Endothelial cell (in vitro differentiated cells): ENCODE data around the gene TLR6. TPM values are rescaled to one million over a fixed set of nuclear protein-coding genes. Genes with fewer than 3 reads are reported as not detected.
A peak's percentile ranks its signal among the peaks of the same experiment; 100 is the strongest.

Source experiments
- DNase-seq: peaks from one replicate; pipeline ENCODE4 v3.0.0; 2021; ENCODE audit warnings: low spot score
- H3K27ac Mint-ChIP-seq: one replicate; pipeline ENCODE4 v1.8.0; 2021; ENCODE audit warnings: mixed read lengths, inconsistent platforms; ENCODE audit not compliant: unreplicated experiment
- H3K27me3 Mint-ChIP-seq: one replicate; pipeline ENCODE4 v1.8.0; 2021; ENCODE audit warnings: mild to moderate bottlenecking, moderate library complexity, mixed read lengths, inconsistent platforms; ENCODE audit not compliant: unreplicated experiment
- H3K36me3 Mint-ChIP-seq: one replicate; pipeline ENCODE4 v1.8.0; 2021; ENCODE audit warnings: mild to moderate bottlenecking, low read depth, mixed read lengths, inconsistent platforms; ENCODE audit not compliant: unreplicated experiment
- H3K4me1 Mint-ChIP-seq: one replicate; pipeline ENCODE4 v1.8.0; 2021; ENCODE audit warnings: mild to moderate bottlenecking, mixed read lengths, inconsistent platforms; ENCODE audit not compliant: unreplicated experiment
- H3K4me3 Mint-ChIP-seq: one replicate; pipeline ENCODE4 v1.8.0; 2021; ENCODE audit warnings: mild to moderate bottlenecking, mixed read lengths, inconsistent platforms; ENCODE audit not compliant: unreplicated experiment
- H3K9me3 Mint-ChIP-seq: one replicate; pipeline ENCODE4 v1.8.0; 2021; ENCODE audit warnings: mixed read lengths, inconsistent platforms; ENCODE audit not compliant: unreplicated experiment
- total RNA-seq: library from RNA; stranded (reverse); fragmentation: NEBNext Ultra II Directional; extraction: Animal tissue kit (Norgen Biotek cat#: 25700); gene quantifications from one replicate; pipeline ENCODE4 v1.2.1, GENCODE V29; 2021; ENCODE audit not compliant: unreplicated experiment
- TF ChIP-seq, protein P1 (sequence below): fragments of 200-600 bp; sonication (generic); IDR thresholded peaks from one replicate; pipeline ENCODE4 v1.5.0; 2021; ENCODE audit warnings: antibody characterized with exemption; ENCODE audit not compliant: unreplicated experiment

Gene TLR6
- total RNA-seq, 1 donor from 2014 or later, result 0.85 TPM

DNA sequence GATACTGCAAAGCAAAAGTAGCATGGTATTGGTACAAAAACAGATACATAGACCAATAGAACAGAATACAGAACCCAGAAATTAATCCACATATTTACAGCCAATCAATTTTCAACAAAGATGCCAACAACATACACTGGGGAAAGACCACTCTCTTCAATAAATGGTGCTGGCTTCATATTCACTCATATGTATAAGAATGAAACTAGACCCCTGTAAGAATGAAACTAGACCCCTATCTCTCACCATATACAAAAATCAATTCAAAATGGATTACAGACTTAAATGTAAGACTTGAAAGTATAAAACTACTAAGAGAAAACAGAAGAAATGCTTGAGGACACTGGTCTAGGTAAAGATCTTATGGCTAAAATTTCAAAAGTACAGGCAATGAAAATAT is 19.3 kb downstream of the TLR6 start:
- H3K27me3 Mint-ChIP-seq, result peaks cover 3% of the 10 kb centered on the region
- H3K9me3 Mint-ChIP-seq, result peaks cover 4% of the 10 kb centered on the region
- no peak for DNase-seq
- no peaks in the 10 kb centered on the region for H3K36me3 Mint-ChIP-seq
- no peak overlapping the region for H3K27ac Mint-ChIP-seq
- TF ChIP-seq, protein P1, sequence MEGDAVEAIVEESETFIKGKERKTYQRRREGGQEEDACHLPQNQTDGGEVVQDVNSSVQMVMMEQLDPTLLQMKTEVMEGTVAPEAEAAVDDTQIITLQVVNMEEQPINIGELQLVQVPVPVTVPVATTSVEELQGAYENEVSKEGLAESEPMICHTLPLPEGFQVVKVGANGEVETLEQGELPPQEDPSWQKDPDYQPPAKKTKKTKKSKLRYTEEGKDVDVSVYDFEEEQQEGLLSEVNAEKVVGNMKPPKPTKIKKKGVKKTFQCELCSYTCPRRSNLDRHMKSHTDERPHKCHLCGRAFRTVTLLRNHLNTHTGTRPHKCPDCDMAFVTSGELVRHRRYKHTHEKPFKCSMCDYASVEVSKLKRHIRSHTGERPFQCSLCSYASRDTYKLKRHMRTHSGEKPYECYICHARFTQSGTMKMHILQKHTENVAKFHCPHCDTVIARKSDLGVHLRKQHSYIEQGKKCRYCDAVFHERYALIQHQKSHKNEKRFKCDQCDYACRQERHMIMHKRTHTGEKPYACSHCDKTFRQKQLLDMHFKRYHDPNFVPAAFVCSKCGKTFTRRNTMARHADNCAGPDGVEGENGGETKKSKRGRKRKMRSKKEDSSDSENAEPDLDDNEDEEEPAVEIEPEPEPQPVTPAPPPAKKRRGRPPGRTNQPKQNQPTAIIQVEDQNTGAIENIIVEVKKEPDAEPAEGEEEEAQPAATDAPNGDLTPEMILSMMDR, result no peak
- no peaks in the 10 kb centered on the region for H3K4me1 Mint-ChIP-seq
- H3K4me3 Mint-ChIP-seq, result no peak overlapping the region

DNA sequence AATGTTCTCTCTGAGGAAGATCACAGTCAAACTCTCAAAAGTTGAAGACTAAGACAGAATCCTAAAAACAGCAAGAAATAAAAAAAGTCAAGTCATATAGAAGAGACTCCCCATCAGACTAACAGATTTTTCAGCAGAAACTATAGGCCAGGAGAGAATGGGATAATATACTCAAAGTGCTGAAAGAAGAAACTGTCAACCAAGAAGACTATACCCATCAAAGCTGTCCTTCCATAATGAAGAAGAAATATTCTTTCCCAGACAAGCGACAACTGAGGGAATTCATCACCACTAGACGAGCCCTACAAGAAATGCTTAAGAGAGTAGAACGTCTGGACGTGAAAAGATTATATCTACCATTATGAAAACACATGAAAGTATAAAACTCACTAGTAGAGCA is 22.0 kb downstream of the TLR6 start:
- Mint-ChIP-seq H3K4me1 (no peaks in the 10 kb centered on the region), H3K9me3 (peaks cover 4% of the 10 kb centered on the region), H3K27ac (no peak overlapping the region), H3K36me3 (no peaks in the 10 kb centered on the region), H3K4me3 (no peak overlapping the region), H3K27me3 (peaks cover 3% of the 10 kb centered on the region)
- no peak for DNase-seq
- TF ChIP-seq, protein P1, result no peak

DNA sequence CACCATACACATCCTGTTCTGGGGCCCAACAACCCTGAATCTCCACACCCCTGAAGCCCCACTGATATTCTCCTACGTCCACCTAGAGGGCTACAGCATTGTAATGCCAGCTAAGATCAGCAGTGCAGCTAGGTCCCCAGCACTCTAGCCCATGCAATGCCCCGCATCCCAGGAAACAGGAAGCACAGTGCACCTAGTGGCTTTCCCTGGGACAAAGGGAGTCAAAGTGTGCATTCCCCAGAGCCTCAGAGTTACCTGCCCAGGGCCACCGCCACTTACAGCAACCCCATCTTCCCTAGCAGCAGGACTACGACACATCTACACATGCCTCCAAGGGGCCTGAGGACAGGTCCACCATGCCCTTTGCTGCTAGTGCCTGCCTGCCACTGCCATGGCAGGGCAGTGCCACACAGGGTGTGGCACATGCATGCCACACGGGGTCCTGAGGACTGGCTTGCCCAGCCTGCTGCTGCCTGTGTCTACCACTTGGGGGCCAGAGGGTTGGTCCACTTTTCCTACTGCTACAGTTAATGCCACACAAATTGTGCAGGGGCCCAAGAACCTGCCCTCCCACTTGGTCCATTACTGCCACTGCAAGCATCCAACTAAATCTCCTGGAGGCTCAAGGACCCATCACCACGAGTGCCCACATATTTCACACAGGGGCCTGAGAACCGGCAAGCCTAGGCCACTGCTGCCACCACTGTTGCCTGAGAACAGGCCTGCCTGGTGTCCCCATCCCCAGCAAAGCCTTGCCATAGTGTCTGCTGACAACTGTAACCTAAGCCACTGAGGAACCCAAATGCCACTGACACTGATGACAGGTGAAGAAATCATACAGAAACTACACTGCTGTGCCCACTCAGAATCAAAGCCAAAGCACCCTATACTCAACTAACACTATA is 23.7 kb downstream of the TLR6 start:
- H3K9me3 Mint-ChIP-seq, result peaks cover 4% of the 10 kb centered on the region
- TF ChIP-seq, protein P1, result peak; percentile 36
- no peak overlapping the region for H3K4me3 Mint-ChIP-seq
- peak overlapping the region; percentile 23 for H3K27ac Mint-ChIP-seq
- no peak for DNase-seq
- no peaks in the 10 kb centered on the region for H3K36me3 Mint-ChIP-seq
- no peaks in the 10 kb centered on the region for H3K4me1 Mint-ChIP-seq
- H3K27me3 Mint-ChIP-seq, result peaks cover 3% of the 10 kb centered on the region

DNA sequence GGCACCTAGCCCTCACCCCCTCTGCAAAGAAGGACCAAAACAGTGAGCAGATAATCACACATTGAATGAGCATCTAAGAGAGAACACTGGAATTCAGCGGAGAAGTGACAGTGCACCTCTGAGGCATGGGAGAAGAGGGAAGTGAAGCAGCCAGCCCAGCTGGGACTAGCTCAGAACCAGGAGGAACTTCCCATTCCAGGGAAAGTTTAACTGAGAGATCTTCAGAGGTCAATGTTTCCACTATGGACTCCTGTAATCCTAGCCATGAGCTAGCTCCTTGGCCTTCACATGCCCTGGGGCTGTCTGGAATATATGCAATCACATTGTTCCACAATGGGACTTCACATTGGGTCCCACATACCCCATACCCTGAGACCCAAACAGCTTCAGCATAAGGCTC is 24.4 kb downstream of the TLR6 start:
- TF ChIP-seq, protein P1, result no peak
- DNase-seq, result no peak
- H3K4me3 Mint-ChIP-seq, result no peak overlapping the region

DNA sequence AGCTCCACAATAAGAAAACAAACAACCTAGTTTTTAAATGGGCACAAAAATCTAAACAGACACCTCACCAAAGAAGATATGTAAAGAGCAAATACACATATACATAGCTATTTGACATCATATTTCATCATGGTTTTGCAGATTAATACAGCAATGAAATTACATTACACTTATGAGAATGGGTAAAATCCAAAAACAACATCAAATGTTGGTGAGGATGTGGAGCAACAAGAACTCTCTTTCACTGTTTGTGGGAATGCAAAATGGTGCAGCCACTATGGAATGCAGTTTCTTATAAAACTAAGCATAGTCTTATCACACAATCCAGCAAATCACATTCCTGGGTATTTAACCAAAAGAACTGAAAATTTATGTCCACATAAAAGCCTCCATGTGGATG is 25.0 kb downstream of the TLR6 start:
- peaks cover 4% of the 10 kb centered on the region for H3K9me3 Mint-ChIP-seq
- H3K4me1 Mint-ChIP-seq, result no peaks in the 10 kb centered on the region
- peaks cover 3% of the 10 kb centered on the region for H3K27me3 Mint-ChIP-seq
- no peaks in the 10 kb centered on the region for H3K36me3 Mint-ChIP-seq
- no peak for DNase-seq
- TF ChIP-seq, protein P1, result no peak
- H3K4me3 Mint-ChIP-seq, result no peak overlapping the region
- H3K27ac Mint-ChIP-seq, result no peak overlapping the region

More for the DNA sequence above, 24.4 kb downstream of the TLR6 start:
- no peaks in the 10 kb centered on the region for H3K36me3 Mint-ChIP-seq
- H3K9me3 Mint-ChIP-seq, result peaks cover 4% of the 10 kb centered on the region
- H3K27ac Mint-ChIP-seq, result no peak overlapping the region
- H3K27me3 Mint-ChIP-seq, result peaks cover 3% of the 10 kb centered on the region
- H3K4me1 Mint-ChIP-seq, result no peaks in the 10 kb centered on the region
